Measurements from ENCODE around the gene HPD.
"Not testable (repeated sequence)": the region's sequence is repeated elsewhere in the genome, so short reads cannot be mapped to it uniquely, and the experiment has no call there.

HPD gene

GRCh38 chr12:121797937-121798786 is 60.5 kb downstream of the HPD start:
- DNase-seq = no peak

GRCh38 chr12:121796855-121797751 is 61.6 kb downstream of the HPD start:
- peak in 1 of 2 donors; percentile 22 for DNase-seq

DNA sequence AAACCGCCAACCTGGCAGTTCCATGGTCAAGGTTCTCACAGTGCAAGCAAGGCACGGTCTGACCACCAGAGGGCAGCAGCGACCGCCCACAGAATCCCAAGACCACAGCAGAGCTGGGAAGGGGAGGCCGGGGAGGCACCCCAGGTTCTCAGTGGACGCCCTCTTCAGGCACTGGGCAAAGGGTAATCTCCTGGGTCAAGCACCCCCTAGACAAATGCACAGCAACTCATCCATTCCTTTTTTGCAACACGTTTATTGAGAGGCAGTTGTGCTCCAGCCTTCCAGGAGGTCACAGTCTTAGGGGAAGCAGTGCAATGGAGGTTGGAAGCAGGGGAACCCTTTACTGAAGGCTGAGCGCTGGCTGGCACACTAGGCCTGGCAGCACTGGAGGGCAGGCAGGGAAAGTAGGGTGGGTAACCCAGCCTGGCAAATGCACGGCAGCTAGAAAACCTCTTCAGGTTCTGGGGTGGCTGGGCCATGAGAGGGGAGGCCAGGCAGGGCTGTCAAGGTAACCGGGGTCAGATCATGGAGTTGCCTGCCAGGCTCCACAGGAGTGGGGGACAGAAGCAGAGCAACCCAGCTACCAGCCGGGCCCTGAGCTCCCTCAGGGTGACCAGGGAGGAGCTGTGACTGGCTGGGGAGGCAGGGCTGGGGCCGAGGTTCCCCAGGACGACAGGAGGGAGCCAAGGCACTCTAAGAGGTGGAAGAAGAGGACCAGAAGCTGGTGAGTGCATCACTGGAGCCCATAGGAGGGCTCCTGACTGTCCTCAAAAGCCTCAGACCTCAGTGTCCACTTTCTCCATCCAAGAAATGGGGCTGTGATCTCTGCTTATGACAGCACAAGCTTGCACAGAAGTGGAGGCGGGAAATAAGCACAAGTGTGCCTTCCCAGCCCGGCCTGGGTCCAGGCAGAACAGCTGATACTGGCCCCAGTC is 63.4 kb downstream of the HPD start:
- DNase-seq = peak; percentile 86 to 88

DNA sequence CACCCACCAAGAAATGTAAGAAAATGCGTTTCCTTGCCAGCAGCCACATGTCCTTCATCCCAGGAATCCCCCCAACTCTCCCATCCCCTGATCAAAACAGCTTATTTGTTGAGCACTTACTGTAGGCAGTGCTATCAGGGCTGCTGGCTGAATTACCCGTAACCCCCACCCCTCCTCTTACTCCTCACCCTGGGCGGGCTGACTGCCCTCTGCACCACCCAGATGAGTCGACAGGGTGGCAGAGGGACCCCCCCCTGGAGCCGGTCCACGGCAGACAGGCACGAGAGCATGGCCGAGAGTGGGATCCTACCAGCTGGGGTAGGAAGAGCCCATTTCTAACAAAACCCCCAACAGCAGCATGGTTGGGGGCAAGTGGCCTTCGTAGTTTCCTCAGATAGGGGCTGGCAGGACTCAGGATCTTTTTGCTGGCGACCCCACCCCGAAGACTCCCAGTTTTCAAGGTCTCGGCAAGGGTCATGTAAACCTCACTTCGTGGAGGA is 64.1 kb downstream of the HPD start:
- DNase-seq = no peak

- DNase-seq = peak; percentile 96
These were observed 64.7 kb downstream of the HPD start for GRCh38 chr12:121793838-121794533.

- DNase-seq = no peak
These were observed 65.2 kb downstream of the HPD start, which contains the start of gene RHOF for GRCh38 chr12:121793440-121793837. RHOF (minus strand) TSS chr12:121793688; CDS start chr12:121793633, 55 bp downstream.

GRCh38 chr12:121792607-121793439 is 65.8 kb downstream of the HPD start:
- peak; percentile 69 to 74 for DNase-seq

DNA sequence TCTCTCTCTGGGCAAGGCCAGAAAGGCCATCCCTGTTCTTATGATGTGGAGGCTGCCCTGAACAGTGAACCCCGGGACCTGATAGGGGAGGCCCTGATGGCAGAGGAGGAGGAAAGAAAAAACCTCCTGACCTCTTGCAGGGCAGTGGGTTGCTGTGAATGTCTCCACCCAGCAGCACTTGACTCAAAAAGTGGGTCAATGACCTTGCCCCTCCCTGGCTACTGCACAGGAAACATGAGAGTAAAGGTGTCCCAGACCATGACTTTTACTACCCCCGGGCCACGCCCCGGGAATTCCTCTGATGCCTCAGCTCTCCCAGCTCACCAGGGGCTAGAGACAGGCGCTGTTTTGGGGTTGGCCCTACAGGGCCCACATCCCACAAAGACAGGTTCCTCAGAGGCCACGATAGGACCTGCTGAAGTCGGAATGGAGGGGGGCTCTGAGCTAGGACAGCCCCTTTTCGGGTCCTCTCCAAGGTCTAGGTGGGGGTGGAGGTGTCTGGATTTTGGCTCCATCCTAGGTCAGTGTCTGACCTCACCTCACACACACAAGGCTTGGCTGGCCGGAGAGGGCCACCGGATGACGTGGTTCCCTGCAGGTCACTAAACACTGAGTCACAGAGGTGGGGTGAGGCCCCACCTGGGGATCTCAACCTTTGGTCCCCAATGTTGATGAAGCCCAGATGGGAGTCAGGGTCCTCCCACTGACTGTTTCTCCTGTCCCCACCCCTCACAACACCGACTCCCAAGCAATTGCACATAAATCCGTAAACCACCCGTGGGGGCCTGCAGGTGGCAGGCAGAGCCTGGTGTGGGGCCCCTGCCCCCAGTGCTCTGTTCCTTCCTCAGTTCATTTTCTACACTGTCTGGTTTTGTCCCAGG is 66.7 kb downstream of the HPD start:
- peak; percentile 64 to 69 for DNase-seq

GRCh38 chr12:121790785-121791184 is 67.9 kb downstream of the HPD start:
- DNase-seq = not testable (repeated sequence)

GRCh38 chr12:121789800-121790728 is 68.6 kb downstream of the HPD start:
- DNase-seq = peak; percentile 96 to 97
